Measurements from ENCODE around the gene BNIPL.

The BNIPL gene

GRCh38 chr1:151032164-151032563 lies 4.2 kb upstream of the BNIPL start:
- Histone ChIP-seq H3K27me3 (ENCODE audit: insufficient read depth, low read length) (no peaks in the 10 kb centered on the region), H3K9me2 (ENCODE audit: low read depth, low read length) (no peaks in the 10 kb centered on the region), H3K27ac (ENCODE audit: low read depth, low read length, poor library complexity, severe bottlenecking) (no peak overlapping the region), H3K4me2 (ENCODE audit: low read length) (no peak overlapping the region), H3K36me3 (ENCODE audit: insufficient read depth, low read length) (peaks cover 28% of the 10 kb centered on the region), H3K4me3 (ENCODE audit: low read depth, low read length, poor library complexity, severe bottlenecking) (no peak overlapping the region), H2AFZ (ENCODE audit: low read length) (no peak overlapping the region), H4K20me1 (ENCODE audit: insufficient read depth, low read length) (no peaks in the 10 kb centered on the region), H3K79me2 (ENCODE audit: insufficient read depth, low read length) (no peaks in the 10 kb centered on the region), H3K9ac (ENCODE audit: low read length) (no peak overlapping the region), H3K9me3 (ENCODE audit: low read length) (no peaks in the 10 kb centered on the region), H3F3A (ENCODE audit: insufficient read depth, low read length) (no peaks in the 10 kb centered on the region), H3K4me1 (ENCODE audit: insufficient read depth, low read length, severe bottlenecking) (no peaks in the 10 kb centered on the region)
- TF ChIP-seq CTCF (IDR thresholded peaks at IDR 0.05; ENCODE audit: low read length) (no peak), EZH2 (IDR thresholded peaks at IDR 0.05; ENCODE audit: borderline replicate concordance, low read length) (no peak)

GRCh38 chr1:151035167-151035566 lies 1.2 kb upstream of the BNIPL start:
- H3K79me2 ChIP-seq (ENCODE audit: insufficient read depth, low read length): no peaks in the 10 kb centered on the region
- H3F3A ChIP-seq (ENCODE audit: insufficient read depth, low read length): no peaks in the 10 kb centered on the region
- no peak overlapping the region for H3K27ac ChIP-seq (ENCODE audit: low read depth, low read length, poor library complexity, severe bottlenecking)
- no peaks in the 10 kb centered on the region for H3K4me1 ChIP-seq (ENCODE audit: insufficient read depth, low read length, severe bottlenecking)
- no peaks in the 10 kb centered on the region for H4K20me1 ChIP-seq (ENCODE audit: insufficient read depth, low read length)
- H3K4me3 ChIP-seq (ENCODE audit: low read depth, low read length, poor library complexity, severe bottlenecking): no peak overlapping the region
- H3K27me3 ChIP-seq (ENCODE audit: insufficient read depth, low read length): no peaks in the 10 kb centered on the region
- H3K4me2 ChIP-seq (ENCODE audit: low read length): no peak overlapping the region
- H2AFZ ChIP-seq (ENCODE audit: low read length): no peak overlapping the region
- TF ChIP-seq CTCF (IDR thresholded peaks at IDR 0.05; ENCODE audit: low read length) (no peak), EZH2 (IDR thresholded peaks at IDR 0.05; ENCODE audit: borderline replicate concordance, low read length) (no peak)
- H3K9me2 ChIP-seq (ENCODE audit: low read depth, low read length): no peaks in the 10 kb centered on the region
- no peak overlapping the region for H3K9ac ChIP-seq (ENCODE audit: low read length)
- H3K36me3 ChIP-seq (ENCODE audit: insufficient read depth, low read length): peaks cover 17% of the 10 kb centered on the region
- H3K9me3 ChIP-seq (ENCODE audit: low read length): no peaks in the 10 kb centered on the region

- Histone ChIP-seq H3K9ac (ENCODE audit: low read length) (no peak overlapping the region), H2AFZ (ENCODE audit: low read length) (no peak overlapping the region), H3K27ac (ENCODE audit: low read depth, low read length, poor library complexity, severe bottlenecking) (no peak overlapping the region), H3K9me2 (ENCODE audit: low read depth, low read length) (no peaks in the 10 kb centered on the region), H3K79me2 (ENCODE audit: insufficient read depth, low read length) (no peaks in the 10 kb centered on the region), H3F3A (ENCODE audit: insufficient read depth, low read length) (no peaks in the 10 kb centered on the region), H3K4me1 (ENCODE audit: insufficient read depth, low read length, severe bottlenecking) (no peaks in the 10 kb centered on the region), H3K4me3 (ENCODE audit: low read depth, low read length, poor library complexity, severe bottlenecking) (no peak overlapping the region), H3K27me3 (ENCODE audit: insufficient read depth, low read length) (no peaks in the 10 kb centered on the region), H4K20me1 (ENCODE audit: insufficient read depth, low read length) (no peaks in the 10 kb centered on the region), H3K36me3 (ENCODE audit: insufficient read depth, low read length) (peaks cover 12% of the 10 kb centered on the region; the same call in 1 of the 2 replicates), H3K9me3 (ENCODE audit: low read length) (no peaks in the 10 kb centered on the region), H3K4me2 (ENCODE audit: low read length) (no peak overlapping the region)
- TF ChIP-seq EZH2 (IDR thresholded peaks at IDR 0.05; ENCODE audit: borderline replicate concordance, low read length): no peak
These were observed 646 bp downstream of the BNIPL start for GRCh38 chr1:151037032-151037431.

GRCh38 chr1:151039521-151039920 lies 3.1 kb downstream of the BNIPL start:
- no peaks in the 10 kb centered on the region for H3K27me3 ChIP-seq (ENCODE audit: insufficient read depth, low read length)
- peaks cover 2% of the 10 kb centered on the region; the same call in 1 of the 2 replicates for H3K36me3 ChIP-seq (ENCODE audit: insufficient read depth, low read length)
- no peak overlapping the region for H3K27ac ChIP-seq (ENCODE audit: low read depth, low read length, poor library complexity, severe bottlenecking)
- no peaks in the 10 kb centered on the region for H3F3A ChIP-seq (ENCODE audit: insufficient read depth, low read length)
- H3K4me1 ChIP-seq (ENCODE audit: insufficient read depth, low read length, severe bottlenecking): no peaks in the 10 kb centered on the region
- H3K4me3 ChIP-seq (ENCODE audit: low read depth, low read length, poor library complexity, severe bottlenecking): no peak overlapping the region
- no peak overlapping the region for H2AFZ ChIP-seq (ENCODE audit: low read length)
- no peaks in the 10 kb centered on the region for H4K20me1 ChIP-seq (ENCODE audit: insufficient read depth, low read length)
- H3K9me2 ChIP-seq (ENCODE audit: low read depth, low read length): no peaks in the 10 kb centered on the region
- no peak overlapping the region for H3K9ac ChIP-seq (ENCODE audit: low read length)
- no peaks in the 10 kb centered on the region for H3K9me3 ChIP-seq (ENCODE audit: low read length)
- H3K79me2 ChIP-seq (ENCODE audit: insufficient read depth, low read length): no peaks in the 10 kb centered on the region
- no peak for TF ChIP-seq CTCF (IDR thresholded peaks at IDR 0.05; ENCODE audit: low read length)
- no peak for TF ChIP-seq EZH2 (IDR thresholded peaks at IDR 0.05; ENCODE audit: borderline replicate concordance, low read length)
- H3K4me2 ChIP-seq (ENCODE audit: low read length): no peak overlapping the region

Data from OCI-LY1 (cell line).